ENCODE data around the gene IL1R2.

The IL1R2 gene

GRCh38 chr2:102061286-102061699 is 69.5 kb downstream of the IL1R2 start:
- no peak for TF ChIP-seq GFI1B (tag by site-specific recombination; IDR thresholded peaks at IDR 0.05)
- TF ChIP-seq IKZF3 (tag by site-specific recombination; IDR thresholded peaks at IDR 0.05) = no peak
- no peak for TF ChIP-seq ZNF146 (tag by site-specific recombination; IDR thresholded peaks at IDR 0.05)
- TF ChIP-seq ZNF112 (tag by site-specific recombination; IDR thresholded peaks at IDR 0.05) = no peak
- TF ChIP-seq BCL6B (tag by site-specific recombination; IDR thresholded peaks at IDR 0.05) = no peak
- TF ChIP-seq ZNF169 (tag by site-specific recombination; IDR thresholded peaks at IDR 0.05) = no peak
- no peak for TF ChIP-seq ZNF747 (tag by site-specific recombination; IDR thresholded peaks at IDR 0.05)
- no peak for TF ChIP-seq ZNF701 (tag by site-specific recombination; IDR thresholded peaks at IDR 0.05)
- no peak for TF ChIP-seq REPIN1 (tag by site-specific recombination; IDR thresholded peaks at IDR 0.05; ENCODE audit: low read depth)
- TF ChIP-seq ZFP69B (tag by site-specific recombination; IDR thresholded peaks at IDR 0.05) = no peak
- no peak for TF ChIP-seq PRDM6 (tag by site-specific recombination; IDR thresholded peaks at IDR 0.05)
- TF ChIP-seq ZNF423 (tag by site-specific recombination; IDR thresholded peaks at IDR 0.05) = no peak
- no peak for TF ChIP-seq ZNF266 (tag by site-specific recombination; IDR thresholded peaks at IDR 0.05; ENCODE audit: low read depth)
- TF ChIP-seq MEIS1 (CRISPR knock-in tag; IDR thresholded peaks at IDR 0.05; ENCODE audit: borderline replicate concordance) = no peak
- no peak for TF ChIP-seq ZNF530 (tag by site-specific recombination; IDR thresholded peaks at IDR 0.05; ENCODE audit: low read depth)
- no peak for TF ChIP-seq ZNF529 (tag by site-specific recombination; IDR thresholded peaks at IDR 0.05; ENCODE audit: insufficient replicate concordance)
- TF ChIP-seq ZNF223 (tag by site-specific recombination; IDR thresholded peaks at IDR 0.05) = no peak
- TF ChIP-seq MZF1 (tag by site-specific recombination; IDR thresholded peaks at IDR 0.05; ENCODE audit: borderline replicate concordance) = no peak
- TF ChIP-seq ZNF544 (tag by site-specific recombination; IDR thresholded peaks at IDR 0.05) = no peak
- TF ChIP-seq ZXDB (tag by site-specific recombination; IDR thresholded peaks at IDR 0.05) = no peak
- POLR2A ChIA-PET = no interaction called here
- Histone ChIP-seq H3K27ac (ENCODE audit: extremely low read depth, low read depth, low read length) (no peak overlapping the region), H3K9me3 (ENCODE audit: control insufficient read depth, insufficient read depth, low read depth, low read length) (no peaks in the 10 kb centered on the region), H3K4me1 (ENCODE audit: control insufficient read depth, insufficient read depth, low read length) (no peaks in the 10 kb centered on the region), H3K4me3 (ENCODE audit: low read depth, low read length) (no peak overlapping the region), H3K36me3 (ENCODE audit: control insufficient read depth in 2 of 2, insufficient read depth in 1 of 2, low read length in 2 of 2) (no peaks in the 10 kb centered on the region)
- CTCF ChIA-PET = interaction anchor here (0.5 to 0.7 kb wide), 2 partner anchors 10 to 312 kb away, joined by 3 read pairs; no protein-coding TSS in a partner anchor

GRCh38 chr2:102061962-102062795 is 70.4 kb downstream of the IL1R2 start:
- Histone ChIP-seq H3K4me1 (ENCODE audit: control insufficient read depth, insufficient read depth, low read length) (no peaks in the 10 kb centered on the region), H3K9me3 (ENCODE audit: control insufficient read depth, insufficient read depth, low read depth, low read length) (no peaks in the 10 kb centered on the region), H3K27ac (ENCODE audit: extremely low read depth, low read depth, low read length) (no peak overlapping the region), H3K36me3 (ENCODE audit: control insufficient read depth in 2 of 2, insufficient read depth in 1 of 2, low read length in 2 of 2) (no peaks in the 10 kb centered on the region), H3K4me3 (ENCODE audit: low read depth, low read length) (no peak overlapping the region)
- CTCF ChIA-PET = interaction anchor here (0.5 to 0.7 kb wide), 2 partner anchors 11 to 311 kb away, joined by 3 read pairs; no protein-coding TSS in a partner anchor
- POLR2A ChIA-PET = no interaction called here
- TF ChIP-seq KLF8 (tag by site-specific recombination; IDR thresholded peaks at IDR 0.05) (no peak), ZNF169 (tag by site-specific recombination; IDR thresholded peaks at IDR 0.05) (no peak), ZNF174 (tag by site-specific recombination; IDR thresholded peaks at IDR 0.05) (no peak), ZNF664 (tag by site-specific recombination; IDR thresholded peaks at IDR 0.05) (no peak), ZNF585B (tag by site-specific recombination; IDR thresholded peaks at IDR 0.05) (no peak), ZNF10 (tag by site-specific recombination; IDR thresholded peaks at IDR 0.05) (no peak)

Measured in HEK293 (cell line).